Natural killer cell (primary cell): Measurements from ENCODE around the gene CSTB. TPM values are rescaled to one million over a fixed set of nuclear protein-coding genes. Genes with fewer than 3 reads are reported as not detected.

Experiments
- ATAC-seq, 3 donors: fragments of 150-1000 bp in 2 of 3; fragments of 200-7000 bp in 1 of 3; cut with Tn5 transposase; 1 replicate in 1 of 3; 2 replicates in 2 of 3; pipeline ENCODE4 v1.10.0; 2021; ENCODE audit warnings: mild to moderate bottlenecking in 2 of 3, moderate library complexity in 2 of 3
- DNase-seq, 2 donors: peaks; one replicate each; pipeline versions ENCODE4 v3.0.0 to v3.0.0-alpha.2; 2013 to 2021; ENCODE audit warnings: mixed read lengths in 1 of 2
- H3K27ac ChIP-seq: one replicate; pipeline ENCODE4 v1.5.1; 2013; ENCODE audit warnings: mild to moderate bottlenecking, low read length
- H3K27me3 ChIP-seq: one replicate; pipeline ENCODE4 v1.6.1; 2013; ENCODE audit warnings: low read length; ENCODE audit not compliant: control insufficient read depth, insufficient read depth
- H3K36me3 ChIP-seq: one replicate; pipeline ENCODE4 v1.6.1; 2013; ENCODE audit warnings: low read length; ENCODE audit not compliant: control insufficient read depth, insufficient read depth
- H3K4me1 ChIP-seq: one replicate; pipeline ENCODE4 v1.6.1; 2013; ENCODE audit warnings: low read length; ENCODE audit not compliant: control insufficient read depth, insufficient read depth
- H3K4me3 ChIP-seq: one replicate; pipeline ENCODE4 v1.5.1; 2013; ENCODE audit warnings: low read length
- H3K9me3 ChIP-seq: one replicate; pipeline ENCODE4 v1.6.1; 2013; ENCODE audit warnings: low read length; ENCODE audit not compliant: control insufficient read depth, insufficient read depth
- H3K27ac Mint-ChIP-seq, 2 donors: one replicate each; pipeline ENCODE4 v1.8.0; 2022; ENCODE audit warnings: mild to moderate bottlenecking in 2 of 2, mixed read lengths in 2 of 2, moderate library complexity in 1 of 2
- H3K27me3 Mint-ChIP-seq, 2 donors: one replicate each; pipeline ENCODE4 v1.8.0; 2022; ENCODE audit warnings: low read depth in 2 of 2, mixed read lengths in 2 of 2
- H3K36me3 Mint-ChIP-seq: one replicate; pipeline ENCODE4 v1.8.0; 2022; ENCODE audit warnings: mixed read lengths
- H3K4me1 Mint-ChIP-seq, 2 donors: one replicate each; pipeline ENCODE4 v1.8.0; 2022; ENCODE audit warnings: mixed read lengths in 2 of 2
- H3K4me3 Mint-ChIP-seq: one replicate; pipeline ENCODE4 v1.8.0; 2022; ENCODE audit warnings: mild to moderate bottlenecking, moderate library complexity, mixed read lengths
- H3K9me3 Mint-ChIP-seq, 2 donors: one replicate each; pipeline ENCODE4 v1.8.0; 2022; ENCODE audit warnings: mixed read lengths in 2 of 2
- CTCF ChIP-seq: fragments of 200-600 bp; IDR thresholded peaks from one replicate; pipeline ENCODE4 v1.8.0; 2022; ENCODE audit warnings: antibody characterized with exemption
- WGBS: methylation state at CpG from one replicate; pipeline ENCODE4 v1.1.7; 2013; ENCODE audit warnings: missing lambda C conversion rate; ENCODE audit not compliant: insufficient coverage; 5-methylcytosine and 5-hydroxymethylcytosine counted together
- intact Hi-C: fragments of 100-400 bp; cut with micrococcal nuclease; formaldehyde crosslinking; loops from one replicate; pipeline ENCODE4 v1.14.2; 2022
- total RNA-seq, 4 donors: library from RNA; stranded (reverse); fragments of 120-200 nt in 1 of 4; gene quantifications; one replicate each; pipeline versions ENCODE4 v1.2.3 to v1.2.4, GENCODE V29; 2013 to 2022

CSTB gene
- total RNA-seq, 3 donors from 2014 or later (not counting 1 experiment from before 2014, with no cell fraction given), result 18.5 to 23.1 (median 22.7) TPM

DNA sequence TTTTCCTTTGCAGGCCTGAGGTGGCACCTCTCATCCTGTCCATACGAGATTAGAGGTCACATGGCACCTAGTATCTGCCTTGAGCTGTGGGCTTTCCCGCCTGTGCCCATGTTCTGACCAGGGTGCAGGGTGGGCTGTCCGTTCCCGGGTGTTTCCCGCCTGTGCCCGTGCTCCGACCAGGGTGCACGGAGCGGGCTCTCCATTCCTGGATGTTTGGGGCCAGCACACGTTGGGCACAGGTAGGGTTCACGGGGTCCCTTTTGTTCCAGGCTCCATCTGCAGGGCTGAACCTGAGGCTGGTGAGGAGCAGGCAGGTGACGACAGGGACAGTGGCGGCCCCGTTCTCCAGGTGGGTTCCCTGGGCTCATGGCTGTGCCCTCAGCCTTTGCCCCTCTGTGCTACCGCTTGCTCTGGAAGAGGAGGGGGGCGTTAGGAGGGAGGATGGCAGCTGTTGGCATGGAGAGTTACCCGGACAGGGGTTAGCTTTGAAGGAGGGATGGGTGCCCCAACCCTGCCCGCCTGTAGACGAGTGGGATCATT is 23.3 kb upstream of the CSTB start:
- no peak overlapping the region for H3K27ac ChIP-seq
- Mint-ChIP-seq H3K4me3 (no peak overlapping the region), H3K27me3 (no peaks in the 10 kb centered on the region), H3K36me3 (no peaks in the 10 kb centered on the region), H3K4me1 (no peaks in the 10 kb centered on the region), H3K9me3 (no peaks in the 10 kb centered on the region), H3K27ac (no peak overlapping the region)
- no peak overlapping the region for H3K4me3 ChIP-seq
- peaks cover 80% of the 10 kb centered on the region for H3K36me3 ChIP-seq
- WGBS, result 97% methylated on average over 19 of the region's 19 CpGs
- no peaks in the 10 kb centered on the region for H3K27me3 ChIP-seq
- DNase-seq (no peak), ATAC-seq (no peak)
- H3K4me1 ChIP-seq, result peaks cover 5% of the 10 kb centered on the region
- intact Hi-C loops, result no loop called here
- no peak for TF ChIP-seq CTCF
- H3K9me3 ChIP-seq, result no peaks in the 10 kb centered on the region

DNA sequence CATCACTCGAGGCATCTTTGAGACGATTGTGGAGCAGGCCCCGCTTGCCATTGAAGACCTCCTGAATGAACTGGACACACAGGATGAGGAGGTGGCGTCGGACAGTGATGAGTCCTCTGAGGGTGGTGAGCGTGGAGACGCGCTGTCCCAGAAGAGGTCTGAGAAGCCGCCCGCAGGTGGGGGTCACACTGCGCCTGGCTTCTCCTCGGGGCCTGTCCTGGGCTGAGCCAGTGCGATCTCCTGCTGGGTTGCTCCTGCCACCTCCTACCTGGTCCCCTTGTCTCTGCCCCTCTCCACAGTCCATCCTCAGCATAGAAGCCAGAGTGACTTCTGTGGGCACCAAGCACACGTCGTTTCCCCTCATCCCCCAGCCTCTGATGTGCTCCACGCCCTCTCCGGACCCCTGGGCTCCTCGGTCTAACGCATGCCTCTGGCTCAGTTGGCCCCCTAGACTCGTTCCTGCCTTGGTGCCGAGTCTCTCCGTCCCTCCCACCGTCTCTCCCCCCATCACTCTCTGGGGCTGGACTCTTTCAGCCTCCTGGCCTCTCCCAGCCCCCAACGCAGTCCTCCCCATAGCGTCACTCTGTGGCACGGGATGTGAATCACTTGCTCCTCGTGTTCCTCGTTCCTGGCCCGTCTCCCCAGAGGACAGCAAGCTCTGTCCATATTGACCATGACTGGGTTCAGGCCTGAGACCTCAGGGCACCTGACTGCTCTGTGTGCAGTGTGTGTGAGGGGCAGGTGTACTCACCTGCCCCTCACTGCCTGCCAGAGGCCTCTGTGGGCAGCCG is 22.0 kb upstream of the CSTB start:
- intact Hi-C loops, result no loop called here
- H3K4me3 Mint-ChIP-seq, result no peak overlapping the region
- no peak for TF ChIP-seq CTCF
- H3K27ac ChIP-seq, result no peak overlapping the region
- no peaks in the 10 kb centered on the region for H3K9me3 Mint-ChIP-seq
- ATAC-seq (no peak), DNase-seq (no peak)
- no peak overlapping the region for H3K27ac Mint-ChIP-seq
- H3K27me3 ChIP-seq, result no peaks in the 10 kb centered on the region
- H3K27me3 Mint-ChIP-seq, result no peaks in the 10 kb centered on the region
- WGBS, result 94% methylated on average over 30 of the region's 30 CpGs
- H3K4me3 ChIP-seq, result no peak overlapping the region
- no peaks in the 10 kb centered on the region for H3K9me3 ChIP-seq
- no peaks in the 10 kb centered on the region for H3K36me3 Mint-ChIP-seq
- H3K4me1 Mint-ChIP-seq, result no peaks in the 10 kb centered on the region
- H3K36me3 ChIP-seq, result peaks cover 83% of the 10 kb centered on the region
- H3K4me1 ChIP-seq, result no peaks in the 10 kb centered on the region

DNA sequence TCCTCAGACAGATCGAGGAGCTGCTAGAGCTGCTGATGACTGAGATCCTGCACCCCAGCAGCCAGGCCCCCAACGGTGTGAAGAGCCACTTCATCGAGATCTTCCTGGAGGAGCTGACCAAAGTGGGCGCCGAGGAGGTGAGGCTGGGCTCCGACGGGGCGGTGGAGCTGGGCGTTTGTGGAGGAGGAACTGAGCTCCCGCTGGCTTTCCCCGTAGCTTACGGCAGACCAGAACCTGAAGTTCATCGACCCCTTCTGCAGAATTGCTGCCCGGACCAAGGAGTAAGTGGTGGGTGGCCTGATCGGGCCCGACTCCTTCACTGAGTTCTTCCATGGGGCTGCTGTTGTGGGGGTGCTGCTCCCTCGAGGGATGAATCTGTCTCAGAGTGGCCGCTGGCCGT is 21.3 kb upstream of the CSTB start:
- Mint-ChIP-seq H3K27me3 (no peaks in the 10 kb centered on the region), H3K27ac (no peak overlapping the region), H3K4me1 (peaks cover 0 to 2% of the 10 kb centered on the region in 2 donors), H3K36me3 (no peaks in the 10 kb centered on the region), H3K9me3 (no peaks in the 10 kb centered on the region), H3K4me3 (no peak overlapping the region)
- intact Hi-C loops, result no loop called here
- Histone ChIP-seq H3K4me3 (no peak overlapping the region), H3K27ac (no peak overlapping the region), H3K4me1 (no peaks in the 10 kb centered on the region), H3K9me3 (no peaks in the 10 kb centered on the region), H3K27me3 (no peaks in the 10 kb centered on the region), H3K36me3 (peaks cover 82% of the 10 kb centered on the region)
- no peak for ATAC-seq
- no peak for TF ChIP-seq CTCF
- 92% methylated on average over 19 of the region's 19 CpGs for WGBS
- no peak for DNase-seq
